ENCODE measurements around the gene UBE2O.

The UBE2O gene

DNA sequence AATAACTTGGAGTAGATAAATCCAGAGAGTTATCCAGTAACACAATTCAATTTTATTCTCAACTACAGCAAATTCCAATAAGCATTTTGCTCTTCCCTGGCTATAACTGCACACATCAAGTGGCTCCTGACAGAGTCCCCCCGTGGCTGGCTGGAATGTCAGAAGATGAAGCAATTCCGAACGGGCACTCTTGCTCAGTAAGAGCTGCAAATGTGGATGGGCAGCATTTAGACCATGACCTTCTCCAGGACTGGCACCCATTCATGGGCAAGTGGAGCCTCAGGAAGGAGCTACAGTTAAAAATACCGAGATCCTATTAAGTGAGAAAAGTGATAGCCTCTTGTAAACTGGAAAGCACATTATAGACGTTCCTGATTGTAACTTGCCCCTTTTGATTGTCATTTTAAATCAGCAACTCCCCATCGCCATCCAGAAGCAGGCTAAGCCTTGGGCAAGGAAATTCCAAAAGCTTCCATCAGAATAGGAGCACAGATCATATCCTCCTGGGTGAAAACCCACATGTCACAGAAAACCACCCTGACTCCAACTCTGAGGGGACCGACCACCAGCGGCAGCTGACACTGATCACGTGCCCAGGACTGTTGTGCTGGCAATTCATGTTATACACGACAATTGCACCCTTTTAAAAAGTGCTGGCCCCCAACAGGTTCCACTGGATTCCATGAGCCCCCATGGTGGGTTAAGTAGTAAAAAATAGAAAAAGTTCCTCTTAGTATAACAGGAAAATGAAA, 7.1 kb downstream of the UBE2O start:
- H3K4me3 Mint-ChIP-seq: no peak overlapping the region
- DNase-seq: no peak
- H3K4me1 Mint-ChIP-seq: peaks cover 71% of the 10 kb centered on the region
- no peaks in the 10 kb centered on the region for H3K9me3 Mint-ChIP-seq
- CTCF ChIA-PET: no interaction called here
- H3K27ac Mint-ChIP-seq: no peak overlapping the region
- H3K36me3 Mint-ChIP-seq: peaks cover 5% of the 10 kb centered on the region
- H3K27me3 Mint-ChIP-seq: no peaks in the 10 kb centered on the region

DNA sequence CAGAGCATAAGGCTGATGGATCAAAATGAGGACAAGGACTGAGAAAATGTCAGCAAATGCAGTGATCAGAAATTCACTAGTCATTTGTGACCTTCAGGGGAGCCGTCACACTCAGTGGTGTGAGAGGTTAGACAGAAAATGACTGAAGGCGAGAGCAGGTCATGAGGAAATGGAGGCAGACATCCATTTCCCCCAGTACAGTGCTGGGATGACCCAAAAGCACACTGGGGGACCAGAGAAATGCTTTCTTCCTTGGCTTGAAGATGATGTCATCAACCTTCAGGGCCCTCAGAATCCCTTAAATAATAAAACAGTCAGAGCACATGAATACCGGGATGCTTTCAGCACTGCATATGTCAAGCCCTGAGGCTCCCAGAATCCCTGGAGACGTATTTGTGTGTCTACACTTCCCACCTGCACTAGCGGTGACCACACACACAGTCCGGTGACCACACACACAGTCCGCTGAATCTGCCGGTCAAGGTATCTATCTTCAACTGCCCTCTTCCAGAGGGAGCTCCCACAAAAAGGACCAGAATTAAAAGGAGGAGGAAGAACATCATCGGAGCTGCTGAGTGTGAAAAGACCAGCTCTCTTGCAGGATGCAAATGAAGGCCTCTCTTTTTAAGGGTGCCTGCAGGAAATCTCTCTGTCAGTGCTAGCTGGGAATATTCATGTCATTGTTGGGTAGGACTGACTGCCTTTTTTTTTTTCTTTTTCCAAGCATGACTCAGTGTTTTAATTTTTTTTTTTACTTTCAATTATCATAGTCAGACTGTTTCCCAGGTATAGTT, 8.2 kb downstream of the UBE2O start:
- H3K4me1 Mint-ChIP-seq: peaks cover 63% of the 10 kb centered on the region
- DNase-seq: no peak
- no peak overlapping the region for H3K27ac Mint-ChIP-seq
- H3K27me3 Mint-ChIP-seq: no peaks in the 10 kb centered on the region
- H3K9me3 Mint-ChIP-seq: no peaks in the 10 kb centered on the region
- no peak overlapping the region for H3K4me3 Mint-ChIP-seq
- CTCF ChIA-PET: interaction anchor here (0.8 to 1.0 kb wide), 2 partner anchors 36 to 48 kb away, joined by 3 to 4 read pairs; no protein-coding TSS in a partner anchor
- H3K36me3 Mint-ChIP-seq: no peaks in the 10 kb centered on the region

DNA sequence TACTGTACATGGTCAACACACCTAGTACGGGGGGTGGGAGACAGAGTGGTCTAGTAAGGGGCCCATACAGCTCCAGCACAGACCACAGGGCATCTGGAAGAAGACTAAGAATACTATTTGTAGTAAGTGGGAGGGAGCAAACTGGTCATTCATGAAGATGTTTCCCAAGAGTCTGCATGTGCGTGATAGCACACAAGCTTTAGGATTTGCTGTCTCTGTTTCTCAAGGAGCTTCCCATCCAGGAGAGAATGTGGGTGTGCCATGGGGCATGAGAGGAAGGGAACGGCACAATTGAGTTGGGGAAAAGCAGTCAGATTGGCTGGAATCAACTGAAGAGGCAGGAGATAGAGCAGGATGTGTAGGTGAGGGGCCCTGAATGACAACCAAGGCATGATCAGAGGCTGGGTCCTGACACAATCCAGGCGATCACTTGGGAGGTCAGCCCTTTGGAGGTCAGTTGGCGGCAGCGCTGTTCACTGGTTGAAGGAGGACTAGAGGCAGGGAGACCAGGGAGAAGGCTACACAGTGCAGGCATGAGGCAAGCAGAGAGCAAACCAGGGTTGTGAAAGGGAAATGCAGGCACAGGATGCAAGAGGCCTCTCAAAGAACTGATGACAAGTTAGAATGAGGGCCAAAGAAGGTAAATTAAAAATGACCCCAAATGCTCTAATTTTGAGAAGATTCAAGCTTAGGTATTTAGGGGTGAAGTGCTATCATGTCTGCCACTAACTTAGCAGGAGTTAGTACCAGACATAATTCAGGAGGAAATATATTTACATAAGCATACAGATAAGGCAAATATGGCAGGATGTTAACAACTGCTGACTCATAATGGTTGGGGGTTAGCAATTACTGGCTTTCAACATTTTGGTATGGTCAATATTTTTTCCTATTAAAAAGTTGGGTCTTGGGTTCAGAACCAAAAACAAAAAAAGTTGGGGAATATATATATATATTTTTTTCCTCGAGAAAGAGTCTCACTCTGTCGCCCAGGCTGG, 10.3 kb downstream of the UBE2O start:
- CTCF ChIA-PET: no interaction called here
- no peak for DNase-seq

DNA sequence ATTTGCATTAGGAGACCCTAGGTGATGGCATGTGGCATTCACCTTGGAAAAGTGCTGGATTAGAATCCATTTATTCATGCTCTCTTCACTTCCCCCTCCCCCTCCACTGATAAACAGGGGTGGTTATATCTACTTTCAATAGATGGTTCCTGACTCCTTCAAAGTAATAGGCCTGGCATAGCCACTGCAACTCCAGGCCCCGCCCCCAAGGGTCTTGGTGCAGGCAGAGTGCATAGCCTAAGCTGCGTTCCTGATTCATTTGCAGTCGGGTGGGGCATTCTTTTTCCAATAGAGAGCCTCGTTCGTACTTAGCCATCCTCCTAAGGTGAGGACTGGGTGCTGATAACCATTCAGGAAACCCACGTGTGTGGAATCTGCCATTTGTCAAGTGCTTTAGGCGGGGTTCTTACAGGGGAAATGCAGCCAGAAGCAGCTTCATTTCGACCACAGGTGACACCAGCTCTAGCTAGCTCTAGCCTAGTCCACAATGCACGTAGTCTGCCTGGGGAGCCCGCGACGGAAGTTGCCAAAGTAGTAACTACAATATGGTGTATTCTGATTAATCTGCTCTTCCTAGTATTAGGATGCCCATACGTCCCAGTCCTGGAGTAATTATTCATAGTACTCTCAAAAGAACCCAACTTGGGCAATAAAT, 11.1 kb downstream of the UBE2O start:
- Mint-ChIP-seq H3K4me1 (peaks cover 46% of the 10 kb centered on the region), H3K4me3 (no peak overlapping the region), H3K27me3 (no peaks in the 10 kb centered on the region), H3K27ac (no peak overlapping the region), H3K9me3 (no peaks in the 10 kb centered on the region), H3K36me3 (no peaks in the 10 kb centered on the region)
- no peak for DNase-seq
- CTCF ChIA-PET: no interaction called here

More for the DNA sequence above, 10.3 kb downstream of the UBE2O start:
- Mint-ChIP-seq H3K27ac (no peak overlapping the region), H3K9me3 (no peaks in the 10 kb centered on the region), H3K36me3 (no peaks in the 10 kb centered on the region), H3K4me1 (peaks cover 53% of the 10 kb centered on the region), H3K4me3 (no peak overlapping the region), H3K27me3 (no peaks in the 10 kb centered on the region)

- H3K36me3 Mint-ChIP-seq: no peaks in the 10 kb centered on the region
- H3K4me3 Mint-ChIP-seq: no peak overlapping the region
- CTCF ChIA-PET: interaction anchor here (1.0 to 1.3 kb wide), 2 partner anchors 12 to 17 kb away, joined by 3 read pairs; partner anchors contain the start of gene UBE2O
- H3K4me1 Mint-ChIP-seq: peaks cover 39% of the 10 kb centered on the region
- no peak overlapping the region for H3K27ac Mint-ChIP-seq
- no peaks in the 10 kb centered on the region for H3K9me3 Mint-ChIP-seq
- DNase-seq: no peak
- no peaks in the 10 kb centered on the region for H3K27me3 Mint-ChIP-seq
Measured at GRCh38 chr17:76440751-76441362, 12.1 kb downstream of the UBE2O start.

- peaks cover 26% of the 10 kb centered on the region for H3K4me1 Mint-ChIP-seq
- H3K4me3 Mint-ChIP-seq: no peak overlapping the region
- H3K9me3 Mint-ChIP-seq: no peaks in the 10 kb centered on the region
- CTCF ChIA-PET: interaction anchor here (1.0 kb wide), 1 partner anchor 25 kb away, joined by 4 read pairs; no protein-coding TSS in a partner anchor
- DNase-seq: no peak
- no peaks in the 10 kb centered on the region for H3K36me3 Mint-ChIP-seq
- H3K27ac Mint-ChIP-seq: no peak overlapping the region
- no peaks in the 10 kb centered on the region for H3K27me3 Mint-ChIP-seq
Measured at GRCh38 chr17:76439314-76439928, 13.5 kb downstream of the UBE2O start.

DNA sequence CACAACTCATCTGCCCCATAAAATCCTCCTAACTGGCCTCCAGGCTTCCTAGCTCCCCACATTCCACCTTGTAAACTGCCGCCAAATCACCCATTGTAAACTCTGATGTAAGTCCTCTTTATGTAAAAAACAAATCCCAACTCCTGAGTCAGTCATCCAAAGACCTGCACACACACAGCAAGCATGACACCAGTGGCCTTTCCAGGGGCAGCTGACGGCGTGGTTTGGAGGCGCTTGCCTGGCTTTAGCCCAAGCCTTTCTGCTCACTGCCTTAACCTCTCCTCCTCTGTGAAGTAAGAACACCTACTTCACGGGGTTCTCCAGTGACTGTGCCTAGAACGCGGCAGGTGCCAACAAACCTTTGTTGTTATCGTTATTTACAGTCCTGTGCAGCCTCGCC, 14.0 kb downstream of the UBE2O start:
- CTCF ChIA-PET: interaction anchor here (1.0 kb wide), 1 partner anchor 25 kb away, joined by 4 read pairs; no protein-coding TSS in a partner anchor
- Mint-ChIP-seq H3K27me3 (no peaks in the 10 kb centered on the region), H3K36me3 (no peaks in the 10 kb centered on the region), H3K4me3 (no peak overlapping the region), H3K9me3 (no peaks in the 10 kb centered on the region), H3K27ac (no peak overlapping the region), H3K4me1 (peaks cover 26% of the 10 kb centered on the region)
- DNase-seq: no peak

DNA sequence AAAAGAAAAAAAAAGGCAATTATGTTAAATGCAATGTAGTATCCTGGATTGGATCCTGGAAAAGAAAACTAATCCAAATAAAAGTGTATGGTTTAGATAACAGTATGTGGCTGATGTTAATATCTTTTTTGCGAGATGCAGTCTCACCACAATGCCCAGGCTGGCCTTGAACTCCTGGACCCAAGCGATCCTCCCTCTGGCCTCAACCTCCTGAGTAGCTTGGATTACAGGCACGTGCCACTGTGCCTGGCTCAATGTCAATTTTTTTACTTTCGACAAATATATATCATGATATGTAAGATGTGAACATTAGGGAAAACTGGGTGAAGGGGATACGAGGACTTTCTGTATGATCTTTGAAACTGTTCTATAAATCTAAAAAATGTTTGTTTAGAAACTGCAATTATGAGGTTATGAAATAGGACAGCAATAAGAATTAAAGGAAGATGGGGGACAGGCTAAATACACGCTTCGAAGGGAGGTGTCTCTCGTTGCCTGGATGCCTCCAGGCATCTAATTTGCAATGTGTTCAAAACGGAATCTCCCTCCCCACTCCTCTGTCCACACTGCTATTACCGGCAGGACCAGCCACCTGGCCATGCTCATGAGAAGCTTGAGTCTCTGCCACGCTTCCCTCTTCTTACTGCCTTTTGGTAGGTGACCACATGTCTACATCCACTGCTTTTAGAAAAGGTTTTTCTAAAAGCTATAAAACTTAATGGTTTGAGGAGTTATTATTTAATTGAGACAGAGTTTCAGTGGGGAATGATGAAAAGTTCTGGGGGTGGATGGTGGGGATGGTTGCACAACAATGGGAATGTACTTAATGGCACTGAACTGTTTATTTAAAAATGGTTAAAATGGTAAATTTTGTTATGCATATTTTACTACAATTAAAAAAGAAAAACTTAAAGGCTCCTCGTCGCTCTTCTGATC, 15.2 kb downstream of the UBE2O start:
- no peak overlapping the region for H3K4me3 Mint-ChIP-seq
- DNase-seq: no peak
- CTCF ChIA-PET: no interaction called here
- no peaks in the 10 kb centered on the region for H3K9me3 Mint-ChIP-seq
- H3K27ac Mint-ChIP-seq: no peak overlapping the region
- no peaks in the 10 kb centered on the region for H3K27me3 Mint-ChIP-seq
- H3K36me3 Mint-ChIP-seq: no peaks in the 10 kb centered on the region
- peaks cover 15% of the 10 kb centered on the region for H3K4me1 Mint-ChIP-seq

- no peaks in the 10 kb centered on the region for H3K36me3 Mint-ChIP-seq
- H3K4me3 Mint-ChIP-seq: no peak overlapping the region
- H3K27ac Mint-ChIP-seq: no peak overlapping the region
- no peaks in the 10 kb centered on the region for H3K27me3 Mint-ChIP-seq
- no peaks in the 10 kb centered on the region for H3K9me3 Mint-ChIP-seq
- CTCF ChIA-PET: interaction anchor here (1.5 to 3.3 kb wide), 4 partner anchors 17 to 51 kb away, joined by 3 to 10 read pairs (median 6); partner anchors contain the start of genes SPHK1 and UBE2O
- no peak for DNase-seq
- peaks cover 4% of the 10 kb centered on the region for H3K4me1 Mint-ChIP-seq
Measured at GRCh38 chr17:76435751-76436150, 17.2 kb downstream of the UBE2O start.

- no peaks in the 10 kb centered on the region for H3K36me3 Mint-ChIP-seq
- H3K9me3 Mint-ChIP-seq: no peaks in the 10 kb centered on the region
- no peak overlapping the region for H3K4me3 Mint-ChIP-seq
- peaks cover 4% of the 10 kb centered on the region for H3K4me1 Mint-ChIP-seq
- H3K27me3 Mint-ChIP-seq: no peaks in the 10 kb centered on the region
- no peak for DNase-seq
- CTCF ChIA-PET: interaction anchor here (1.6 to 3.3 kb wide), 3 partner anchors 18 to 37 kb away, joined by 6 to 10 read pairs (median 7); partner anchors contain the start of gene UBE2O
- H3K27ac Mint-ChIP-seq: no peak overlapping the region
Measured at GRCh38 chr17:76434870-76435269, 18.1 kb downstream of the UBE2O start.

GRCh38 chr17:76433693-76434092, 19.3 kb downstream of the UBE2O start:
- H3K27ac Mint-ChIP-seq: no peak overlapping the region
- no peak overlapping the region for H3K4me3 Mint-ChIP-seq
- CTCF ChIA-PET: interaction anchor here (3.3 kb wide), 1 partner anchor 25 kb away, joined by 10 read pairs; no protein-coding TSS in a partner anchor
- H3K4me1 Mint-ChIP-seq: no peaks in the 10 kb centered on the region
- H3K9me3 Mint-ChIP-seq: no peaks in the 10 kb centered on the region
- no peaks in the 10 kb centered on the region for H3K27me3 Mint-ChIP-seq
- no peak for DNase-seq
- no peaks in the 10 kb centered on the region for H3K36me3 Mint-ChIP-seq

All from activated naive CD4-positive, alpha-beta T cell treated with anti-CD3 and anti-CD28 coated beads, Interleukin-2, amount 10 ng/mL, durations not matched to agents 7 days and 5 days (primary cell).